Spinal cord (tissue), 10 donors: ENCODE data around the gene CSTB. TPM values are rescaled to one million over a fixed set of nuclear protein-coding genes. Genes with fewer than 3 reads are reported as not detected.

ENCODE experiments used
- DNase-seq, 6 donors: peaks; one replicate each; pipeline versions ENCODE4 v3.0.0 to v3.0.0-alpha.2; 2013 to 2015; ENCODE audit warnings: low spot score in 6 of 6, low read depth in 4 of 6
- H3K27ac ChIP-seq: one replicate; pipeline ENCODE4 v1.5.1; 2013; ENCODE audit warnings: low read depth, low read length, control low read depth
- H3K27me3 ChIP-seq: one replicate; pipeline ENCODE4 v1.6.1; 2013; ENCODE audit warnings: low read length; ENCODE audit not compliant: control insufficient read depth, insufficient read depth
- H3K36me3 ChIP-seq: one replicate; pipeline ENCODE4 v1.6.1; 2013; ENCODE audit warnings: low read length; ENCODE audit not compliant: control insufficient read depth, insufficient read depth
- H3K4me1 ChIP-seq: one replicate; pipeline ENCODE4 v1.6.1; 2013; ENCODE audit warnings: low read length; ENCODE audit not compliant: control insufficient read depth, insufficient read depth
- H3K4me3 ChIP-seq: one replicate; pipeline ENCODE4 v1.5.1; 2013; ENCODE audit warnings: low read depth, low read length, control low read depth
- H3K9me3 ChIP-seq: one replicate; pipeline ENCODE4 v1.6.1; 2013; ENCODE audit warnings: low read length; ENCODE audit not compliant: control insufficient read depth, insufficient read depth
- WGBS: methylation state at CpG from one replicate; pipeline ENCODE4 v1.1.5; 2013; ENCODE audit warnings: missing lambda C conversion rate; ENCODE audit not compliant: insufficient coverage; 5-methylcytosine and 5-hydroxymethylcytosine counted together
- polyA plus RNA-seq, 2 donors: library from polyadenylated mRNA; unstranded; fragments of 120-200 nt; gene quantifications; one replicate each; pipeline ENCODE4 v1.2.1, GENCODE V29; 2013; ENCODE audit not compliant: insufficient read length in 2 of 2
- total RNA-seq, 2 donors: library from RNA; depleted of rRNA in 1 of 2; stranded (reverse); fragments of 120-200 nt in 1 of 2; fragments of >200 nt in 1 of 2; gene quantifications; one replicate each; pipeline versions ENCODE4 v1.2.3 to v1.2.4, GENCODE V29; 2013 to 2014
- donor health status: healthy.

Gene CSTB
- total and polyA plus RNA-seq, 4 donors: 9.8 to 43.1 (median 29.4) TPM

DNA sequence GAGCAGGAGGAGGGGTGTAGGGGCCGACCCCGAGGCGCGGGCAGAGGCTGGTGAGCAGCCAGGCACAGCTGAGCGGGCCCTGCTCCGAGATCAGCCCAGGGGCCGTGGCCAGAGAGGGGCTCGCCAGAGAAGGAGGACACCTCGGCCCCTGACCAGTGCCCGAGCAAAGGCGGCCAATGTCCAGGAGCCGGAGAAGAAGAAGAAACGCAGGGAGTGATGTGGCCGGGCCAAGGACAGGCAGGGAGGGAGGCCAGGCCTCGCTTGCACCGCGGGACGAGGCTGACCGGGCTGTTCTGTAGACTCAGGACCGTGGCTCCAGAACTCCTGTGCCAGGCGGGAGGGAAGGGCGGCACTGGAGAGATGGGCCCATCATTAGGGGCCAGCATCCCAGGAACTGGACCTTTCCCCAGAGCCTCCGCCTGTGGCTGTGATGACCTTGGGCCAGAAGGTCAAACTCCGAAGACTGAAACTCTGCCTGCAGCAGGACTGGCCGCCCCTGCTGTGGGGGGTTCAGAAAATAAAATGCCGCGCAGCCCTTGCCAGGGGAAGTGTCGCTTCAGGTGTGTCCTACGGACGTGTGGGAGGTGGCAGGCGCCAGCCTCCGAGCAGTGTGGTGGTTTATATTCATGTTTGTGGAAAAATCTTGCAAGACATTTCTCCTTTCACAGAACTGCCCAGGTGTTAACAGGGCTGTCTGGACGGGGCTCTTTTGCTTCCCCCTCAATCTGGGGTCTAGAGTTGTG lies 27.6 kb upstream of the CSTB start:
- no peak overlapping the region for H3K27ac ChIP-seq
- no peaks in the 10 kb centered on the region for H3K27me3 ChIP-seq
- peaks cover 86% of the 10 kb centered on the region for H3K36me3 ChIP-seq

DNA sequence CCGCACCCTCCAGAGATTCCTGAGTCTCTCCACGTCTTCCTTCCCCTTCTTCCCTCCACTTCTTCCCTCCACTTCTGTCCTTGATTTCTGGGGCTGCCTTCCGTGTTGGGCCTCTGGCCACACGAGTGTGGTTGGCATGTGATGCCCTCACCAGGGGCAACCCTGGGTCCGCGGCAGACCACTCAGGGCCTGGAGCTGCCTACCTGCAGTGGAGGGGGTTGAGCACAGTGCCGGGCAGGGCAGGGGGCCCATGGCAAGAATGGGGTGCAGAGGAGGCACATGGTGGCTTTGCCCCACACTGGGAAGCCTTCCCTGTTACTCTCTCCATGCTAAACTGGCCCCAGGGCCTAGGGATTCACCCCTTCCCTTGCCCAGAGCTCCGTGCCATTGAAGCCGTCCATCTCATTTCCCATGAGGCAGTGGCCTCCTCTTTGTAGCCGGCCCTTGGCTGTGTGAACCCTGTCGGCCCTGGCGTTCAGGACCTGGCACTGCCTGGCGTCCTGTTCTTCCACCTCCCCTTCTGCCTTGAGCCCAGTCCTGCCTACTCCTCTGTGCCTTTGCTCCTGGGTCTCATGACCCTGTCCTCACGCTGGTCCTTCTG lies 26.7 kb upstream of the CSTB start:
- Histone ChIP-seq H3K4me1 (no peaks in the 10 kb centered on the region), H3K27me3 (no peaks in the 10 kb centered on the region), H3K27ac (no peak overlapping the region), H3K36me3 (peaks cover 86% of the 10 kb centered on the region), H3K9me3 (no peaks in the 10 kb centered on the region), H3K4me3 (no peak overlapping the region)
- no peak for DNase-seq
- WGBS: 95% methylated on average over 13 of the region's 14 CpGs

More for the DNA sequence above, 27.6 kb upstream of the CSTB start:
- H3K4me3 ChIP-seq: no peak overlapping the region
- no peaks in the 10 kb centered on the region for H3K9me3 ChIP-seq
- 93% methylated on average over 31 of the region's 33 CpGs for WGBS
- no peak for DNase-seq
- H3K4me1 ChIP-seq: no peaks in the 10 kb centered on the region

DNA sequence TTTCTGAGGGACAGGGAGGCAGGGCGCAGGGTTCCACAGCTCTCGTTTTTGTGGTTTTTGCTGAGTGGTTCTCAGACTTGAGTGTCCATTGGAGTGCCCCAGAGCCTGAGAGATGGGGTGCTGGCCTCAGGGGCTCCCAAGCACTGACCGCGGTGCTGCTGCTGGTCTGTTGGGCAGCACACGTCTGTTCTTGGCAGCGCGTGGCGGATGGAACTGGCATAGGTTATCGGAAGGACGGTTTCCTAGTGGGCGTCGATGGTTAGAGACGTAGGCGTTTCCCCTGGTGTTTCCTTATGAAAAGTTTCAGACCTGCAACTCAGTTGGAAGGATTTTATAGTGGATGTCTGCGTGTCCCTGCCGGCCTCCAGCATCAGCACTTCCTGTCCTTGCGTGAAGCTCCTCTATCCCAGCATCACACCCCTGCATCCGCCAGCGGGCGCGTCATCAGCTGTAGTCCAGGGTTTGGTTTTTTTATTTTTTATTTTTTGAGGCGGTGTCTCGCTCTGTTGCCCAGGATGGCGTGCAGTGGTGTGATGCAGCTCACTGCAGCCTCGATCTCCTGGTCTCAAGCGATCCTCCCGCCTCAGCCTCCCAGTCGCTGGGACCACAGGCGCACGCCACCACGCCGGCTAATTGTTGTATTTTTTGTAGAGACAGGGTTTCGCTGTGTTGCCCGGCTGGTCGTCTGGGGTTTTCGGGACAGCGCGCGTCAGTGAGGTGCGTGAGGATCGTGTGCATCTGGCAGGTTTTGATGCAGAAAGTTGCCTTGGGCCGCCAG lies 25.1 kb upstream of the CSTB start:
- Histone ChIP-seq H3K27me3 (no peaks in the 10 kb centered on the region), H3K4me1 (no peaks in the 10 kb centered on the region), H3K36me3 (peaks cover 98% of the 10 kb centered on the region), H3K9me3 (no peaks in the 10 kb centered on the region), H3K27ac (no peak overlapping the region), H3K4me3 (no peak overlapping the region)
- WGBS: 98% methylated on average over 36 of the region's 42 CpGs
- DNase-seq: no peak

DNA sequence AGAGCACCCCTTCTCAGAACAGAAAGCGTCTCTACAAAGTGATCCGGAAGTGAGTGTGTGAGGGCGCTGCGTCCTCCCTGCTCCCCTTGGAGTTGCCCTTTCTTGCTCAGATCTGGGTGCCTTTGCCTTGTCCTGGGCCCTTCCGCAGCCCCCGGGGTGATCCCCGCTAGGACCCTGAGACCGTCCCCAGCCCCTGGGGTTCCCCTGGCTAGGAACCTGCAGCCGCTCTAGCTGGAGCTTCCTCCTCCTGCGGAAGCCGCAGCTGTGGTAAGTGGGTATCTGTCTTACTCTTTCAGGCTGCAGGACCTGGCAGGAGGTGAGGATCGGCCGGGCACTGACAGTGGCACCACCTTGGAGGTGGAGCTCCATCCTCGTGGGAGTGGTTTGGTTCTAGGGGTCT lies 24.5 kb upstream of the CSTB start:
- H3K4me3 ChIP-seq: no peak overlapping the region
- H3K27me3 ChIP-seq: no peaks in the 10 kb centered on the region
- no peaks in the 10 kb centered on the region for H3K9me3 ChIP-seq
- no peak overlapping the region for H3K27ac ChIP-seq
- peaks cover 97% of the 10 kb centered on the region for H3K36me3 ChIP-seq
- no peaks in the 10 kb centered on the region for H3K4me1 ChIP-seq
- whole genome bisulfite sequencing: 95% methylated on average over 14 of the region's 14 CpGs
- no peak for DNase-seq

DNA sequence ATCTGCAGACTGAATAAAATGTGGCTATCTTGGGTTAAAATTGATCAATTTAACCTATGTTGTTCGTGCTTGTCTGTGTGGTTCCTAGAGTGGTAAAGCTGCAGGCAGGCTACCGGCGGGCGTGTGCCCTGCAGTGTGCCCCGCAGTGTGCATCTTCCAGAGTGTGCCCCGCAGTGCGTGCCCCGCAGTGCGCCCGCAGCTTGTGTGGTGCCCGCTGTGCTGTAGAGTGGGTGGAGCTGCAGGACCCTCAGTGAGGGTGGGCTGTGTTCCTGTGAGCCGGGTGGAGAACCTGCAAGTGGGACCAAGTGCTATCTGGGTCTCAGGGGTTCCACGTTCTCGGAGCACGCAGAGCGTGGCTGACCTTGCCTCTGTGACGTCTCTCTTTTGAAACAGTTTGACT lies 24.0 kb upstream of the CSTB start:
- Histone ChIP-seq H3K4me1 (no peaks in the 10 kb centered on the region), H3K27me3 (no peaks in the 10 kb centered on the region), H3K9me3 (no peaks in the 10 kb centered on the region), H3K27ac (no peak overlapping the region), H3K4me3 (no peak overlapping the region), H3K36me3 (peaks cover 97% of the 10 kb centered on the region)
- WGBS: 93% methylated on average over 13 of the region's 17 CpGs
- DNase-seq: no peak

DNA sequence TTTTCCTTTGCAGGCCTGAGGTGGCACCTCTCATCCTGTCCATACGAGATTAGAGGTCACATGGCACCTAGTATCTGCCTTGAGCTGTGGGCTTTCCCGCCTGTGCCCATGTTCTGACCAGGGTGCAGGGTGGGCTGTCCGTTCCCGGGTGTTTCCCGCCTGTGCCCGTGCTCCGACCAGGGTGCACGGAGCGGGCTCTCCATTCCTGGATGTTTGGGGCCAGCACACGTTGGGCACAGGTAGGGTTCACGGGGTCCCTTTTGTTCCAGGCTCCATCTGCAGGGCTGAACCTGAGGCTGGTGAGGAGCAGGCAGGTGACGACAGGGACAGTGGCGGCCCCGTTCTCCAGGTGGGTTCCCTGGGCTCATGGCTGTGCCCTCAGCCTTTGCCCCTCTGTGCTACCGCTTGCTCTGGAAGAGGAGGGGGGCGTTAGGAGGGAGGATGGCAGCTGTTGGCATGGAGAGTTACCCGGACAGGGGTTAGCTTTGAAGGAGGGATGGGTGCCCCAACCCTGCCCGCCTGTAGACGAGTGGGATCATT lies 23.3 kb upstream of the CSTB start:
- WGBS: 95% methylated on average over 19 of the region's 19 CpGs
- no peak overlapping the region for H3K27ac ChIP-seq
- H3K9me3 ChIP-seq: no peaks in the 10 kb centered on the region
- H3K4me1 ChIP-seq: no peaks in the 10 kb centered on the region
- no peaks in the 10 kb centered on the region for H3K27me3 ChIP-seq
- no peak for DNase-seq
- H3K4me3 ChIP-seq: no peak overlapping the region
- peaks cover 99% of the 10 kb centered on the region for H3K36me3 ChIP-seq

DNA sequence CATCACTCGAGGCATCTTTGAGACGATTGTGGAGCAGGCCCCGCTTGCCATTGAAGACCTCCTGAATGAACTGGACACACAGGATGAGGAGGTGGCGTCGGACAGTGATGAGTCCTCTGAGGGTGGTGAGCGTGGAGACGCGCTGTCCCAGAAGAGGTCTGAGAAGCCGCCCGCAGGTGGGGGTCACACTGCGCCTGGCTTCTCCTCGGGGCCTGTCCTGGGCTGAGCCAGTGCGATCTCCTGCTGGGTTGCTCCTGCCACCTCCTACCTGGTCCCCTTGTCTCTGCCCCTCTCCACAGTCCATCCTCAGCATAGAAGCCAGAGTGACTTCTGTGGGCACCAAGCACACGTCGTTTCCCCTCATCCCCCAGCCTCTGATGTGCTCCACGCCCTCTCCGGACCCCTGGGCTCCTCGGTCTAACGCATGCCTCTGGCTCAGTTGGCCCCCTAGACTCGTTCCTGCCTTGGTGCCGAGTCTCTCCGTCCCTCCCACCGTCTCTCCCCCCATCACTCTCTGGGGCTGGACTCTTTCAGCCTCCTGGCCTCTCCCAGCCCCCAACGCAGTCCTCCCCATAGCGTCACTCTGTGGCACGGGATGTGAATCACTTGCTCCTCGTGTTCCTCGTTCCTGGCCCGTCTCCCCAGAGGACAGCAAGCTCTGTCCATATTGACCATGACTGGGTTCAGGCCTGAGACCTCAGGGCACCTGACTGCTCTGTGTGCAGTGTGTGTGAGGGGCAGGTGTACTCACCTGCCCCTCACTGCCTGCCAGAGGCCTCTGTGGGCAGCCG lies 22.0 kb upstream of the CSTB start:
- no peak overlapping the region for H3K4me3 ChIP-seq
- no peaks in the 10 kb centered on the region for H3K9me3 ChIP-seq
- DNase-seq: no peak
- H3K4me1 ChIP-seq: no peaks in the 10 kb centered on the region
- 96% methylated on average over 30 of the region's 30 CpGs for WGBS
- no peak overlapping the region for H3K27ac ChIP-seq
- peaks cover 99% of the 10 kb centered on the region for H3K36me3 ChIP-seq
- no peaks in the 10 kb centered on the region for H3K27me3 ChIP-seq

DNA sequence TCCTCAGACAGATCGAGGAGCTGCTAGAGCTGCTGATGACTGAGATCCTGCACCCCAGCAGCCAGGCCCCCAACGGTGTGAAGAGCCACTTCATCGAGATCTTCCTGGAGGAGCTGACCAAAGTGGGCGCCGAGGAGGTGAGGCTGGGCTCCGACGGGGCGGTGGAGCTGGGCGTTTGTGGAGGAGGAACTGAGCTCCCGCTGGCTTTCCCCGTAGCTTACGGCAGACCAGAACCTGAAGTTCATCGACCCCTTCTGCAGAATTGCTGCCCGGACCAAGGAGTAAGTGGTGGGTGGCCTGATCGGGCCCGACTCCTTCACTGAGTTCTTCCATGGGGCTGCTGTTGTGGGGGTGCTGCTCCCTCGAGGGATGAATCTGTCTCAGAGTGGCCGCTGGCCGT lies 21.3 kb upstream of the CSTB start:
- Histone ChIP-seq H3K27me3 (no peaks in the 10 kb centered on the region), H3K36me3 (peaks cover 98% of the 10 kb centered on the region)
- 93% methylated on average over 19 of the region's 19 CpGs for WGBS

DNA sequence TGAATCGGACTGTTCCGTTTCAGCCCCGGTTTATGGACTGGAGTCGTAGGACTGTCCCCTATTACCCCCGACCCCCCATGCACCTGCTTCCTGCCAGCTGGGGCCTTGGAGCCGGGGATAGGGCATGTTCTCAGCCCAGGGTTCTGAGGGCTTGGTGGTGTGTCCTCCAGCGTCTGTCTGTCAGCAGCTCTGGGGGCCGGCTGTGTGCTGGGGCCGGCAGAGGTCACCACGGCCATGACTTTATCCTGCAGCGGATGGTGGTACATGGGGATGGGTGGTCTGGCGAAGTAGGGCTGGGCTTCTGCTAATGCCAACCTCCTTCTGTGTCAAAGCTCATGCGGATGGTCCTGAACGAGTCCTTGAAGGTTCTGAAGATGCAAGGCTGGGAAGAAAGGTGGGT lies 18.7 kb upstream of the CSTB start:
- H3K27ac ChIP-seq: no peak overlapping the region
- WGBS: 85% methylated on average over 14 of the region's 14 CpGs
- no peaks in the 10 kb centered on the region for H3K27me3 ChIP-seq
- peaks cover 89% of the 10 kb centered on the region for H3K36me3 ChIP-seq
- DNase-seq: no peak
- H3K4me1 ChIP-seq: peaks cover 13% of the 10 kb centered on the region
- no peak overlapping the region for H3K4me3 ChIP-seq
- H3K9me3 ChIP-seq: no peaks in the 10 kb centered on the region

More for the DNA sequence above, 21.3 kb upstream of the CSTB start:
- Histone ChIP-seq H3K27ac (no peak overlapping the region), H3K4me3 (no peak overlapping the region), H3K9me3 (no peaks in the 10 kb centered on the region), H3K4me1 (no peaks in the 10 kb centered on the region)
- no peak for DNase-seq
